SW 1271 (cell line): ENCODE data around the gene DPPA4.
"Not testable (repeated sequence)": the region's sequence is repeated elsewhere in the genome, so short reads cannot be mapped to it uniquely, and the experiment has no call there.

Experiments
- DNase-seq, 2 experiments: peaks; one replicate each; lab custom pipeline; 2025; lab: John Stamatoyannopoulos, UW

Gene DPPA4

GRCh38 chr3:109337393-109337792 is at the start of gene DPPA4:
DPPA4 (minus strand) TSS chr3:109337546; CDS start chr3:109337517, 29 bp downstream.
- no peak for DNase-seq

GRCh38 chr3:109385442-109386318 is 48.3 kb upstream of the DPPA4 start:
- no peak for DNase-seq

- DNase-seq = no peak
Observed at GRCh38 chr3:109384164-109384563, 46.8 kb upstream of the DPPA4 start.

GRCh38 chr3:109382588-109382987 is 45.2 kb upstream of the DPPA4 start:
- no peak for DNase-seq

GRCh38 chr3:109375975-109376374 is 38.6 kb upstream of the DPPA4 start:
- DNase-seq = no peak

GRCh38 chr3:109374434-109374833 is 37.1 kb upstream of the DPPA4 start:
- DNase-seq = not testable (repeated sequence)

GRCh38 chr3:109373933-109374332 is 36.6 kb upstream of the DPPA4 start:
- DNase-seq = no peak

- no peak for DNase-seq
Observed at GRCh38 chr3:109372639-109373038, 35.3 kb upstream of the DPPA4 start.

GRCh38 chr3:109369510-109369909 is 32.2 kb upstream of the DPPA4 start:
- no peak for DNase-seq

- no peak for DNase-seq
Observed at GRCh38 chr3:109364088-109364487, 26.7 kb upstream of the DPPA4 start.

GRCh38 chr3:109363634-109364033 is 26.3 kb upstream of the DPPA4 start:
- DNase-seq = no peak

- no peak for DNase-seq
Observed at GRCh38 chr3:109362823-109363222, 25.5 kb upstream of the DPPA4 start.

GRCh38 chr3:109358809-109359208 is 21.5 kb upstream of the DPPA4 start:
- not testable (repeated sequence) for DNase-seq

- DNase-seq = no peak
Observed at GRCh38 chr3:109356442-109357155, 19.3 kb upstream of the DPPA4 start.

- DNase-seq = no peak
Observed at GRCh38 chr3:109355625-109356441, 18.5 kb upstream of the DPPA4 start.

- DNase-seq = no peak
Observed at GRCh38 chr3:109353057-109353456, 15.7 kb upstream of the DPPA4 start.

GRCh38 chr3:109351231-109351630 is 13.9 kb upstream of the DPPA4 start:
- no peak for DNase-seq

GRCh38 chr3:109346770-109347295 is 9.5 kb upstream of the DPPA4 start:
- DNase-seq = no peak

GRCh38 chr3:109346099-109346498 is 8.8 kb upstream of the DPPA4 start:
- DNase-seq = no peak

- no peak for DNase-seq
Observed at GRCh38 chr3:109339714-109340648, 2.6 kb upstream of the DPPA4 start.

- no peak for DNase-seq
Observed at GRCh38 chr3:109339197-109339596, 1.9 kb upstream of the DPPA4 start.
